ENCODE results near the gene PIK3CA. TPM values are rescaled to one million over a fixed set of nuclear protein-coding genes. Genes with fewer than 3 reads are reported as not detected.

PIK3CA gene
- total and polyA plus RNA-seq, 2 experiments from 2014 or later = 5.1 to 13.4 TPM

- DNase-seq (ENCODE audit: low spot score) (no peak), ATAC-seq (no peak)
- Histone ChIP-seq H3F3A (replicated peaks; ENCODE audit: low read depth) (no peaks in the 10 kb centered on the region), H3K4me1 (ENCODE audit: insufficient read depth) (no peaks in the 10 kb centered on the region), H3K79me2 (replicated peaks; ENCODE audit: insufficient read depth) (no peaks in the 10 kb centered on the region), H3K27ac (ENCODE audit: low read depth) (no peak overlapping the region), H3K4me3 (no peak overlapping the region), H3K36me3 (ENCODE audit: insufficient read depth) (no peaks in the 10 kb centered on the region), H2AFZ (no peak overlapping the region), H3K4me2 (no peak overlapping the region), H3K9me2 (ENCODE audit: insufficient read depth) (no peaks in the 10 kb centered on the region), H3K27me3 (ENCODE audit: insufficient read depth) (no peaks in the 10 kb centered on the region), H4K20me1 (replicated peaks; ENCODE audit: insufficient read depth) (no peaks in the 10 kb centered on the region)
- Mint-ChIP-seq H3K27me3 (ENCODE audit: insufficient read depth, low read depth, poor library complexity) (peaks cover 3% of the 10 kb centered on the region), H3K9me3 (no peaks in the 10 kb centered on the region), H3K4me1 (peaks cover 3% of the 10 kb centered on the region; the same call in 1 of the 3 replicates), H3K27ac (no peak overlapping the region), H3K36me3 (ENCODE audit: low read depth) (peaks cover 5% of the 10 kb centered on the region; the same call in 1 of the 3 replicates), H3K4me3 (no peak overlapping the region)
- no peak for TF ChIP-seq EZH2phosphoT487 (IDR thresholded peaks at IDR 0.05; ENCODE audit: unreplicated experiment)
- no peak for TF ChIP-seq STAT1 (IDR thresholded peaks at IDR 0.05; ENCODE audit: unreplicated experiment)
- no peak for TF ChIP-seq EZH2 (IDR thresholded peaks at IDR 0.05; ENCODE audit: low read depth, unreplicated experiment)
- TF ChIP-seq NANOG (IDR thresholded peaks at IDR 0.05; ENCODE audit: borderline replicate concordance) = no peak
- no peak for TF ChIP-seq JUNB (IDR thresholded peaks at IDR 0.05; ENCODE audit: unreplicated experiment)
- no peak for TF ChIP-seq POLR2AphosphoS5 (IDR thresholded peaks at IDR 0.05; ENCODE audit: low read depth)
- TF ChIP-seq, protein P1, sequence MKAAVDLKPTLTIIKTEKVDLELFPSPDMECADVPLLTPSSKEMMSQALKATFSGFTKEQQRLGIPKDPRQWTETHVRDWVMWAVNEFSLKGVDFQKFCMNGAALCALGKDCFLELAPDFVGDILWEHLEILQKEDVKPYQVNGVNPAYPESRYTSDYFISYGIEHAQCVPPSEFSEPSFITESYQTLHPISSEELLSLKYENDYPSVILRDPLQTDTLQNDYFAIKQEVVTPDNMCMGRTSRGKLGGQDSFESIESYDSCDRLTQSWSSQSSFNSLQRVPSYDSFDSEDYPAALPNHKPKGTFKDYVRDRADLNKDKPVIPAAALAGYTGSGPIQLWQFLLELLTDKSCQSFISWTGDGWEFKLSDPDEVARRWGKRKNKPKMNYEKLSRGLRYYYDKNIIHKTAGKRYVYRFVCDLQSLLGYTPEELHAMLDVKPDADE (IDR thresholded peaks at IDR 0.05) = no peak
- TF ChIP-seq, protein P2, sequence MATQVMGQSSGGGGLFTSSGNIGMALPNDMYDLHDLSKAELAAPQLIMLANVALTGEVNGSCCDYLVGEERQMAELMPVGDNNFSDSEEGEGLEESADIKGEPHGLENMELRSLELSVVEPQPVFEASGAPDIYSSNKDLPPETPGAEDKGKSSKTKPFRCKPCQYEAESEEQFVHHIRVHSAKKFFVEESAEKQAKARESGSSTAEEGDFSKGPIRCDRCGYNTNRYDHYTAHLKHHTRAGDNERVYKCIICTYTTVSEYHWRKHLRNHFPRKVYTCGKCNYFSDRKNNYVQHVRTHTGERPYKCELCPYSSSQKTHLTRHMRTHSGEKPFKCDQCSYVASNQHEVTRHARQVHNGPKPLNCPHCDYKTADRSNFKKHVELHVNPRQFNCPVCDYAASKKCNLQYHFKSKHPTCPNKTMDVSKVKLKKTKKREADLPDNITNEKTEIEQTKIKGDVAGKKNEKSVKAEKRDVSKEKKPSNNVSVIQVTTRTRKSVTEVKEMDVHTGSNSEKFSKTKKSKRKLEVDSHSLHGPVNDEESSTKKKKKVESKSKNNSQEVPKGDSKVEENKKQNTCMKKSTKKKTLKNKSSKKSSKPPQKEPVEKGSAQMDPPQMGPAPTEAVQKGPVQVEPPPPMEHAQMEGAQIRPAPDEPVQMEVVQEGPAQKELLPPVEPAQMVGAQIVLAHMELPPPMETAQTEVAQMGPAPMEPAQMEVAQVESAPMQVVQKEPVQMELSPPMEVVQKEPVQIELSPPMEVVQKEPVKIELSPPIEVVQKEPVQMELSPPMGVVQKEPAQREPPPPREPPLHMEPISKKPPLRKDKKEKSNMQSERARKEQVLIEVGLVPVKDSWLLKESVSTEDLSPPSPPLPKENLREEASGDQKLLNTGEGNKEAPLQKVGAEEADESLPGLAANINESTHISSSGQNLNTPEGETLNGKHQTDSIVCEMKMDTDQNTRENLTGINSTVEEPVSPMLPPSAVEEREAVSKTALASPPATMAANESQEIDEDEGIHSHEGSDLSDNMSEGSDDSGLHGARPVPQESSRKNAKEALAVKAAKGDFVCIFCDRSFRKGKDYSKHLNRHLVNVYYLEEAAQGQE (IDR thresholded peaks at IDR 0.05; ENCODE audit: unreplicated experiment) = no peak
- TF ChIP-seq, protein P3, sequence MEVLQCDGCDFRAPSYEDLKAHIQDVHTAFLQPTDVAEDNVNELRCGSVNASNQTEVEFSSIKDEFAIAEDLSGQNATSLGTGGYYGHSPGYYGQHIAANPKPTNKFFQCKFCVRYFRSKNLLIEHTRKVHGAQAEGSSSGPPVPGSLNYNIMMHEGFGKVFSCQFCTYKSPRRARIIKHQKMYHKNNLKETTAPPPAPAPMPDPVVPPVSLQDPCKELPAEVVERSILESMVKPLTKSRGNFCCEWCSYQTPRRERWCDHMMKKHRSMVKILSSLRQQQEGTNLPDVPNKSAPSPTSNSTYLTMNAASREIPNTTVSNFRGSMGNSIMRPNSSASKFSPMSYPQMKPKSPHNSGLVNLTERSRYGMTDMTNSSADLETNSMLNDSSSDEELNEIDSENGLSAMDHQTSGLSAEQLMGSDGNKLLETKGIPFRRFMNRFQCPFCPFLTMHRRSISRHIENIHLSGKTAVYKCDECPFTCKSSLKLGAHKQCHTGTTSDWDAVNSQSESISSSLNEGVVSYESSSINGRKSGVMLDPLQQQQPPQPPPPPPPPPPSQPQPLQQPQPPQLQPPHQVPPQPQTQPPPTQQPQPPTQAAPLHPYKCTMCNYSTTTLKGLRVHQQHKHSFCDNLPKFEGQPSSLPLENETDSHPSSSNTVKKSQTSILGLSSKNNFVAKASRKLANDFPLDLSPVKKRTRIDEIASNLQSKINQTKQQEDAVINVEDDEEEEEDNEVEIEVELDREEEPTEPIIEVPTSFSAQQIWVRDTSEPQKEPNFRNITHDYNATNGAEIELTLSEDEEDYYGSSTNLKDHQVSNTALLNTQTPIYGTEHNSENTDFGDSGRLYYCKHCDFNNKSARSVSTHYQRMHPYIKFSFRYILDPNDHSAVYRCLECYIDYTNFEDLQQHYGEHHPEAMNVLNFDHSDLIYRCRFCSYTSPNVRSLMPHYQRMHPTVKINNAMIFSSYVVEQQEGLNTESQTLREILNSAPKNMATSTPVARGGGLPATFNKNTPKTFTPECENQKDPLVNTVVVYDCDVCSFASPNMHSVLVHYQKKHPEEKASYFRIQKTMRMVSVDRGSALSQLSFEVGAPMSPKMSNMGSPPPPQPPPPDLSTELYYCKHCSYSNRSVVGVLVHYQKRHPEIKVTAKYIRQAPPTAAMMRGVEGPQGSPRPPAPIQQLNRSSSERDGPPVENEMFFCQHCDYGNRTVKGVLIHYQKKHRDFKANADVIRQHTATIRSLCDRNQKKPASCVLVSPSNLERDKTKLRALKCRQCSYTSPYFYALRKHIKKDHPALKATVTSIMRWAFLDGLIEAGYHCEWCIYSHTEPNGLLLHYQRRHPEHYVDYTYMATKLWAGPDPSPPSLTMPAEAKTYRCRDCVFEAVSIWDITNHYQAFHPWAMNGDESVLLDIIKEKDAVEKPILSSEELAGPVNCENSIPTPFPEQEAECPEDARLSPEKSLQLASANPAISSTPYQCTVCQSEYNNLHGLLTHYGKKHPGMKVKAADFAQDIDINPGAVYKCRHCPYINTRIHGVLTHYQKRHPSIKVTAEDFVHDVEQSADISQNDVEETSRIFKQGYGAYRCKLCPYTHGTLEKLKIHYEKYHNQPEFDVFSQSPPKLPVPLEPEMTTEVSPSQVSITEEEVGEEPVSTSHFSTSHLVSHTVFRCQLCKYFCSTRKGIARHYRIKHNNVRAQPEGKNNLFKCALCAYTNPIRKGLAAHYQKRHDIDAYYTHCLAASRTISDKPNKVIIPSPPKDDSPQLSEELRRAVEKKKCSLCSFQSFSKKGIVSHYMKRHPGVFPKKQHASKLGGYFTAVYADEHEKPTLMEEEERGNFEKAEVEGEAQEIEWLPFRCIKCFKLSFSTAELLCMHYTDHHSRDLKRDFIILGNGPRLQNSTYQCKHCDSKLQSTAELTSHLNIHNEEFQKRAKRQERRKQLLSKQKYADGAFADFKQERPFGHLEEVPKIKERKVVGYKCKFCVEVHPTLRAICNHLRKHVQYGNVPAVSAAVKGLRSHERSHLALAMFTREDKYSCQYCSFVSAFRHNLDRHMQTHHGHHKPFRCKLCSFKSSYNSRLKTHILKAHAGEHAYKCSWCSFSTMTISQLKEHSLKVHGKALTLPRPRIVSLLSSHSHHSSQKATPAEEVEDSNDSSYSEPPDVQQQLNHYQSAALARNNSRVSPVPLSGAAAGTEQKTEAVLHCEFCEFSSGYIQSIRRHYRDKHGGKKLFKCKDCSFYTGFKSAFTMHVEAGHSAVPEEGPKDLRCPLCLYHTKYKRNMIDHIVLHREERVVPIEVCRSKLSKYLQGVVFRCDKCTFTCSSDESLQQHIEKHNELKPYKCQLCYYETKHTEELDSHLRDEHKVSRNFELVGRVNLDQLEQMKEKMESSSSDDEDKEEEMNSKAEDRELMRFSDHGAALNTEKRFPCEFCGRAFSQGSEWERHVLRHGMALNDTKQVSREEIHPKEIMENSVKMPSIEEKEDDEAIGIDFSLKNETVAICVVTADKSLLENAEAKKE (CRISPR knock-in tag; IDR thresholded peaks at IDR 0.05) = no peak
- TF ChIP-seq ZNF114 (CRISPR knock-in tag; IDR thresholded peaks at IDR 0.05) = no peak
- TF ChIP-seq ZNF331 (CRISPR knock-in tag; IDR thresholded peaks at IDR 0.05; ENCODE audit: low read depth) = no peak
- no peak for TF ChIP-seq CTCF (conservative IDR thresholded peaks at IDR 0.05; ENCODE audit: low read depth in 2 of 2)
- TF ChIP-seq CREB1 (CRISPR knock-in tag; IDR thresholded peaks at IDR 0.05; ENCODE audit: low read depth) = no peak
Observed at GRCh38 chr3:179247289-179248015, 99.3 kb downstream of the PIK3CA start.
